HEK293T (cell line): ENCODE data around the gene VAV2.

ENCODE experiments used
- CTCF ChIA-PET: fragments of 350-600 bp; formaldehyde crosslinking; extraction: SDS; loops from one replicate; lab custom pipeline; 2021; ENCODE audit warnings: antibody characterized with exemption, inconsistent platforms; lab: Yijun Ruan, JAX
- POLR2A ChIA-PET: fragments of 350-600 bp; formaldehyde crosslinking; extraction: SDS; loops from one replicate; lab custom pipeline; 2020; ENCODE audit warnings: antibody characterized with exemption, inconsistent platforms; lab: Yijun Ruan, JAX
- DNase-seq: peaks from one replicate; pipeline ENCODE4 v3.0.0; 2012; ENCODE audit warnings: mixed read lengths; ENCODE audit errors: extremely low spot score
- ARNT ChIP-seq: fragments of 450-650 bp; IDR thresholded peaks from 2 replicates; pipeline ENCODE4 v1.6.1; 2017; ENCODE audit warnings: mild to moderate bottlenecking
- BHLHE40 ChIP-seq: fragments of 450-650 bp; IDR thresholded peaks from 2 replicates; pipeline ENCODE4 v1.6.1; 2016; ENCODE audit warnings: mild to moderate bottlenecking, moderate library complexity, borderline replicate concordance
- CTBP1 ChIP-seq: fragments of 450-650 bp; IDR thresholded peaks from 2 replicates; pipeline ENCODE4 v1.6.1; 2016; ENCODE audit warnings: borderline replicate concordance
- ELF4 ChIP-seq: fragments of 450-650 bp; IDR thresholded peaks from 2 replicates; pipeline ENCODE4 v1.6.1; 2017; ENCODE audit warnings: antibody characterized with exemption
- FOXA1 ChIP-seq: fragments of 450-650 bp; IDR thresholded peaks from 2 replicates; pipeline ENCODE4 v1.6.1; 2016; ENCODE audit warnings: mild to moderate bottlenecking
- FOXK2 ChIP-seq: fragments of 450-650 bp; IDR thresholded peaks from 2 replicates; pipeline ENCODE4 v1.6.1; 2016; ENCODE audit warnings: mild to moderate bottlenecking
- FOXM1 ChIP-seq: fragments of 450-650 bp; IDR thresholded peaks from 2 replicates; pipeline ENCODE4 v1.6.1; 2017; ENCODE audit warnings: mild to moderate bottlenecking, borderline replicate concordance
- HDGF ChIP-seq: fragments of 450-650 bp; IDR thresholded peaks from 2 replicates; pipeline ENCODE4 v1.6.1; 2017; ENCODE audit warnings: antibody characterized with exemption, borderline replicate concordance
- L3MBTL2 ChIP-seq: fragments of 450-650 bp; conservative IDR thresholded peaks from 2 replicates; pipeline ENCODE4 v1.6.1; 2016; ENCODE audit warnings: mild to moderate bottlenecking
- LEF1 ChIP-seq: fragments of 450-650 bp; IDR thresholded peaks from 2 replicates; pipeline ENCODE4 v1.6.1; 2017; ENCODE audit warnings: mild to moderate bottlenecking, borderline replicate concordance
- NFRKB ChIP-seq: fragments of 450-650 bp; IDR thresholded peaks from 2 replicates; pipeline ENCODE4 v1.6.1; 2016; ENCODE audit warnings: mild to moderate bottlenecking, moderate library complexity
- PKNOX1 ChIP-seq: fragments of 450-650 bp; IDR thresholded peaks from 2 replicates; pipeline ENCODE4 v1.6.1; 2016
- SP1 ChIP-seq: fragments of 450-650 bp; IDR thresholded peaks from 2 replicates; pipeline ENCODE4 v1.6.1; 2017
- SUZ12 ChIP-seq: fragments of 450-650 bp; IDR thresholded peaks from 2 replicates; pipeline ENCODE4 v1.6.1; 2016; ENCODE audit warnings: mild to moderate bottlenecking
- TARDBP ChIP-seq: fragments of 450-650 bp; IDR thresholded peaks from 2 replicates; pipeline ENCODE4 v1.6.1; 2016
- ZNF384 ChIP-seq: fragments of 450-650 bp; IDR thresholded peaks from 2 replicates; pipeline ENCODE4 v1.6.1; 2016

VAV2 gene

GRCh38 chr9:134036130-134036529 lies 44.0 kb upstream of the VAV2 start:
- ChIA-PET POLR2A (no interaction called here), CTCF (no interaction called here)
- no peak for TF ChIP-seq ARNT
- no peak for TF ChIP-seq BHLHE40
- no peak for TF ChIP-seq FOXK2
- no peak for DNase-seq

GRCh38 chr9:134035041-134036039 lies 43.2 kb upstream of the VAV2 start:
- ChIA-PET CTCF (no interaction called here), POLR2A (interaction anchor here (1.3 kb wide), 1 partner anchor 9 kb away, joined by 3 read pairs; no protein-coding TSS in a partner anchor)
- no peak for DNase-seq
- TF ChIP-seq SUZ12 (no peak), NFRKB (no peak)

- TF ChIP-seq NFRKB (no peak), ZNF384 (no peak), LEF1 (no peak), FOXK2 (no peak), SP1 (no peak), HDGF (no peak), BHLHE40 (no peak), FOXA1 (no peak), CTBP1 (no peak), TARDBP (no peak), PKNOX1 (no peak), L3MBTL2 (no peak), ARNT (no peak)
- ChIA-PET POLR2A (interaction anchor here (1.3 kb wide), 1 partner anchor 8 kb away, joined by 3 read pairs; no protein-coding TSS in a partner anchor), CTCF (no interaction called here)
- DNase-seq: no peak
These were observed 42.3 kb upstream of the VAV2 start for GRCh38 chr9:134034215-134035040.

GRCh38 chr9:134033516-134034214 lies 41.5 kb upstream of the VAV2 start:
- POLR2A ChIA-PET: interaction anchor here (1.3 kb wide), 1 partner anchor 8 kb away, joined by 3 read pairs; no protein-coding TSS in a partner anchor
- CTCF ChIA-PET: no interaction called here
- TF ChIP-seq TARDBP (no peak), FOXM1 (no peak), CTBP1 (no peak), PKNOX1 (no peak), SP1 (no peak), ZNF384 (no peak), NFRKB (no peak), FOXA1 (no peak), LEF1 (no peak), ARNT (no peak), L3MBTL2 (no peak), BHLHE40 (no peak), FOXK2 (no peak)
- no peak for DNase-seq

- no peak for DNase-seq
- ChIA-PET CTCF (no interaction called here), POLR2A (no interaction called here)
- TF ChIP-seq HDGF (no peak), FOXK2 (no peak), NFRKB (no peak), SUZ12 (no peak), SP1 (no peak), CTBP1 (no peak)
These were observed 40.5 kb upstream of the VAV2 start for GRCh38 chr9:134032456-134033222.

GRCh38 chr9:134031783-134032182 lies 39.7 kb upstream of the VAV2 start:
- TF ChIP-seq FOXM1 (no peak), FOXA1 (no peak), ELF4 (no peak), SUZ12 (no peak), PKNOX1 (no peak), LEF1 (no peak), NFRKB (no peak), BHLHE40 (no peak), ZNF384 (no peak), L3MBTL2 (no peak), TARDBP (no peak), CTBP1 (no peak), ARNT (no peak), FOXK2 (no peak), SP1 (no peak)
- DNase-seq: no peak
- ChIA-PET CTCF (no interaction called here), POLR2A (no interaction called here)
